GM19324 (cell line): Measurements from ENCODE around the gene TCOF1.
"Not testable (repeated sequence)": the region's sequence is repeated elsewhere in the genome, so short reads cannot be mapped to it uniquely, and the experiment has no call there.

Experiments used
- ATAC-seq: cut with Tn5 transposase; IDR thresholded peaks from one replicate; pipeline ENCODE4 v1.9.1; 2021; ENCODE audit warnings: mild to moderate bottlenecking, moderate library complexity; ENCODE audit not compliant: unreplicated experiment, low FRiP score

The TCOF1 gene

GRCh38 chr5:150422075-150422474 lies 64.6 kb downstream of the TCOF1 start:
- ATAC-seq, result no peak

- ATAC-seq, result no peak
These were observed 65.3 kb downstream of the TCOF1 start for GRCh38 chr5:150422758-150423157.

GRCh38 chr5:150426165-150426564 lies 68.7 kb downstream of the TCOF1 start:
- ATAC-seq, result not testable (repeated sequence)

GRCh38 chr5:150428106-150428876 lies 70.8 kb downstream of the TCOF1 start:
- ATAC-seq, result no peak

GRCh38 chr5:150428978-150429377 lies 71.5 kb downstream of the TCOF1 start:
- no peak for ATAC-seq

- no peak for ATAC-seq
These were observed 71.9 kb downstream of the TCOF1 start for GRCh38 chr5:150429410-150429873.

GRCh38 chr5:150431048-150431447 lies 73.6 kb downstream of the TCOF1 start:
- ATAC-seq, result no peak

- no peak for ATAC-seq
These were observed 74.1 kb downstream of the TCOF1 start for GRCh38 chr5:150431574-150431973.

- no peak for ATAC-seq
These were observed 77.0 kb downstream of the TCOF1 start for GRCh38 chr5:150434464-150434863.

- peak; percentile 91 for ATAC-seq
These were observed 78.7 kb downstream of the TCOF1 start for GRCh38 chr5:150436141-150436680.

- no peak for ATAC-seq
These were observed 81.5 kb downstream of the TCOF1 start for GRCh38 chr5:150438873-150439546.

GRCh38 chr5:150440948-150441812 lies 83.7 kb downstream of the TCOF1 start:
- ATAC-seq, result no peak

GRCh38 chr5:150441813-150442698 lies 84.6 kb downstream of the TCOF1 start:
- ATAC-seq, result no peak

- no peak for ATAC-seq
These were observed 85.2 kb downstream of the TCOF1 start for GRCh38 chr5:150442699-150443080.

- ATAC-seq, result no peak
These were observed 86.0 kb downstream of the TCOF1 start for GRCh38 chr5:150443242-150444075.

GRCh38 chr5:150444770-150445169 lies 87.3 kb downstream of the TCOF1 start:
- no peak for ATAC-seq

- ATAC-seq, result no peak
These were observed 88.6 kb downstream of the TCOF1 start for GRCh38 chr5:150446088-150446487.

GRCh38 chr5:150446583-150446982 lies 89.1 kb downstream of the TCOF1 start:
- no peak for ATAC-seq

- ATAC-seq, result no peak
These were observed 89.7 kb downstream of the TCOF1 start for GRCh38 chr5:150447188-150447587.
